Measurements from ENCODE around the gene CXCL1.
"Not testable (repeated sequence)": the region's sequence is repeated elsewhere in the genome, so short reads cannot be mapped to it uniquely, and the experiment has no call there.

CXCL1 gene

DNA sequence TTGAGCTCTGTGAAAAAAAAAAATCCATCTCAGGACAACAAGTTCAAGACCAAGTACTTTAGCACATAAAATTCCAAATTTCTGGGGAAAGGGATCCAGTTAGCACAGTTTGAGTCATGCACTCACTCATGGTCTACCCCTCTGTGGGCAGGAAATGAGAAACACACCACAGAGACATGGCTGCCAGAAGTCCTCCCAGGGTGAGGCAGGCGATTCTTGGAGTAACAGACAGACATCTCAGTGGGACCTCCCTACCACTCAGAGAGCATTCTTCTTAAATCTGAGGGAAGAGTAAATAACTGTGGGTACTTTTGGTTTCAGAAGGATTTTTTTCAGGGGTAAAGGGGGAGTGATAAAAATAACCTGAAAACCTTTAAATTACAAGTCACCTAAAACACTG, 14.1 kb downstream of the CXCL1 start:
- FAIRE-seq, result no peak

DNA sequence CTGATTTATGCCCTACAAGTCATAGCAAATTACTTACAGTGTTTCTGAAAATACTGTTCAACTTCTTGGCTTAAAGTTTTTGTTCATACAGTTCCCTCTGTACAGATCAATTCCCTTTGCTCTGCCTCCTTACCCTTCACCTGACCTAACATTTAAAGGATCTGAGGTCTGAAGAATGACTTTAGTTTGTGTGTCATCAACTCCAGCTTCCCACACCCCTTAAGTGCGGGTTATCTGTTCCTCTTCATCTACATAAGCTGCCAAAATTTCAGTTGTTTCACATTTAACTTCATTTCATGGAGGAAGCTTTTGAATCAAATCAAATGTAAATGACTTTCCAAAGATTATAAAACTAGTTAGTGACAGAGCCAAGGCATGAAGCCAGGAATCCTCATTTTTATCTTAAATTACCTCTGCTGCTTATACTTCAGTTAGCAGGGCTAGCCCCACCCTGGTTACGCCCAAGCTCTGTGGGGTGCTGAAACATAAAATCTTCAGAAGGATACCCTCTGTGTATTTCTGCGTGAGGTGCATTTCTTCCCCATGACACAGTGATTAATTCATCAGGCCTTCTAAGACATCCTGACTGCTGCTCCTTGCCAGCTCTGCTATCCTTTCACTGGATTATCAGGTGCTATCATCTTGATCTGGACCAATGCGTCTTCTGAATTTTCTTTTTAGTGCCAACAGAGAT, 16.5 kb downstream of the CXCL1 start:
- FAIRE-seq, result no peak

DNA sequence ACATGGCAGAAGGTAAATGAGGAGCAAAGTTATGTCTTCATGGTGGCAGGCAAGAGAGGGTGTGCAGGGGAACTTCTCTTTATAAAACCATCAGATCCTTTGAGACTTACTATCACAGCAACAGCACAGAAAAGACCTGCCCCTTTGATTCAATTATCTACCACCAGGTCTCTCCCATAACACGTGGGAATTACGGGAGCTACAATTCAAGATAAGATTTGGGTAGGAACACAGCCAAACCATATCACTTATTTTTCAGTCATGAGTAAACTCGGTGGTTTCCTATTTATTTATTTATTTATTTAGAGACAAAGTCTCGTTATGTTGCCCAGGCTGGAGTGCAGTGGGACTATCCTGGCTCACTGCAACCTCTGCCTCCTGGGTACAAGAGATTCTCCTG, 22.1 kb downstream of the CXCL1 start:
- FAIRE-seq, result no peak

DNA sequence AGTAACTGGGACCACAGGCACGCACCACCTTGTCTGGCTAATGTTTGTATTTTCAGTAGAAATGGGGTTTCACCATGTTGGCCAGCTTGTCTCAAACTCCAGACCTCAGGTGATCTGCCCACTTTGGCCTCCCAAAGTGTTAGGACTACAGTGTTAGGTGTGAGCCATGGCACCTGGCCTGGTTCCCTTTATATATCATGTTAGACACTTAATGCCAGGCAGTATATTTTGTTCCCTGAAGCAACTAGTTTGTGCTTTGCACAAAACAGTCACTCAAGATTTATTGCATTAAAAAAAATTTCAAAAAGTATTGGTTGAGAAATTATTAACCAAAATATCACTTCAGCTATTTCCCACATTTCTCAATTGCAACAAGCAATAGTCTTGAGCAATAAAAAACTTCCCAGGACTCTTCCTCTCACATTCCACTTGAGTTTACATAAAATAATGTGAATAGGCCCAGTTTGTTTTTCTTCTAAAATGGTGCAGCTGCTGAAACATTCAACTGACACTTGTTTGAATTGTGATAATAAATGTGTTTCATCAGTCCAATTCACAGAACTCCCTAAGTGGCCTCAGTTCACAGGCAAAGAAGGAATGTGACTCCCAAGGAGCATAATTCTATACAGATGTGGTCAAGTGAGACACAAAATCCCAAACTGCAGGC, 22.7 kb downstream of the CXCL1 start:
- FAIRE-seq, result no peak

DNA sequence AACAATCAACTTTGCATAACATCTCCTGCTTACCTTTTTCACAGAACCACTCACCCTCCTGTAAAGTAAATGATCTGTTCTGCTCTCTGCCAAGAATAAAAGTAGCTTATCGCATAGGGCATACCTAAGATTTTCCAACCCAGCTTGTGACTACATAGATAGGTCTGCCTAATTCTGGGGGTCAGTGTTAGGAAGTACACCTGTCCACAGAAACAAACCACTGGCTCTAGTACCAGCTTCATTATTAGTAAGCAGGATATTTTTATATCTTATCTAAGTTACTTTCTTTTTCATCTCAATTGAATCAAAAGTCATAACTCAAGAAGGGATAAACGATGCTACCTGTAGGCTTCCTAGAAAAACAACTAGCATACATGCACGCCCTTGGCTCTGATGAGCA, 23.8 kb downstream of the CXCL1 start:
- FAIRE-seq, result no peak

DNA sequence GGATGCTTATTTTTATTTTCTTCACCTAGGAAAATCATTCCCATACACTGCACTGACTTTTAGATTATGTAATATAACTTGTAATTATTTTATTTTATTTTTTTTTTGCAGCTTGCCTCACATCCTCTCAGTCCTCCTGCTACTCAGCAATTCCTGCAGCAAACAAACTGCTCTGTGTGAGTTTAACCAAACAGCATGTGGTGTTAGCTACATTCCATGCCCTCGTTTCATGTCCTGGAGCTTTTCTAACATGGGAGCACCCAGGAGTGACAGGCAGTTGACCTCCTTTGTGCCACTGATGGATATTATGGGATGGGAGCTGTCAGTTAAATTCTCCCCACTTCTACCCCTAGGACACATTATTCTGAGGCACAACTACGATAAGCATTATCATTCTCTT, 24.8 kb downstream of the CXCL1 start:
- FAIRE-seq, result no peak

DNA sequence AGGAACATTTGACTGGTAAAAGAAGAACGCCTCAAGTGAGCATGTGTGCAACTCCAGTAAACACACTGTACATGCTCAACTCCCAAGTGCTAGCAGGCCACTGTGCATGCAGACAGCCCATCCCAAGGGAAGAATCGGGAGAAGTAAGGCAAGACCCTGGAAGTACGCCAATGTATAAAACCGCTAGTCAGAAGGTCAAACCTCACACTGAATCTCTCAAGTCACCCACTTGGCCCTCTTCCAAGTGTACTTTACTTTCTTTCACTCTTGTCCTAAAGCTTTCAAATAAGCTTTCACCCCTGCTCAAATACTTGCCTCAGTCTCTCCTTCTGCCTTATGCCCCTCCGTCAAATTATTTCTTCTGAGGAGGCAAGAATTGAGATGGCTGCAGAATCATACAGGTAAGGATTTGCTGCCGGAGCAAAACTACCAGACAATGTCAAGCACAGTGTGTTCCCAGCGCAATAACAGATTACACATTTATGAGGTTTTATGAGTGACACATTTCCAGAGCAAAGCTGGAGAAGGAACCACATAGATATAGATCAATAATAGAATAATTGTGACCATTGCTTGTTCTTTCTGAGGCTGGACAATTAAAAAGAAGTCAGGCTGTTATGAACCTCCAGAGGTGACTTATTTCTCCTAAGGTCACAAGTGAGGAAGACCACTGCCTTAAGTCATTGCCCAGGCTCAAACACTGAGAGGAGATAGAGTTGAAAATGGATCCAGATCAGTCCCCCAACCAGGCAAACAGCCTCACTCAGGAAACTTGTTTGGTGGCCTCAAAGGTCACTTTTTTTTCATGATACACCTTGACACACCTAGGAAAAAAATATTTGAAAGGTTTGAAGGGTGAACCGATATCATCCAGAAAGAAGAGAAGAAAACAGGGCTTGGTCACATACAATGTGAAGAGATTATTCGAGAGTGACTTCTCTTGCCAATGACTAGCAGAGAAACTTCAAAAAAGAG, 26.3 kb downstream of the CXCL1 start:
- FAIRE-seq, result no peak

DNA sequence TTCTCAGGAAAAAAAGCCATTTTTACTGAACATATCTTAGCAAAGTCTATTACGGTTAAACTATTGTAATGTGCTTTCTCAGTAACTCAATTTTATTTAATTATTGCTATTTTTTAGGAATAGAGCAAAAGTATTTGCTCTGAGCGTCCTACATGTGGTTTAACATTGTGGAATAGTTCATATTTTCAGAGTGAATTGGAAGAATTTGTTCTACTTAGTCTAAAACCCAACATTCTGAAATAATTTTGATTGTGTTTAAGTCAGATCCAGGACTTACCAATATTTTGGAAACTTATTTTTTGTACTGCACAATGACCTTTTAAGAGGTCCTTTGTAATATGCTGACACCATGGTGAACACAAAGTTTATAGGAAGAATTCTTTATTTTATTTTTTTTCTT, 27.2 kb downstream of the CXCL1 start:
- no peak for FAIRE-seq

DNA sequence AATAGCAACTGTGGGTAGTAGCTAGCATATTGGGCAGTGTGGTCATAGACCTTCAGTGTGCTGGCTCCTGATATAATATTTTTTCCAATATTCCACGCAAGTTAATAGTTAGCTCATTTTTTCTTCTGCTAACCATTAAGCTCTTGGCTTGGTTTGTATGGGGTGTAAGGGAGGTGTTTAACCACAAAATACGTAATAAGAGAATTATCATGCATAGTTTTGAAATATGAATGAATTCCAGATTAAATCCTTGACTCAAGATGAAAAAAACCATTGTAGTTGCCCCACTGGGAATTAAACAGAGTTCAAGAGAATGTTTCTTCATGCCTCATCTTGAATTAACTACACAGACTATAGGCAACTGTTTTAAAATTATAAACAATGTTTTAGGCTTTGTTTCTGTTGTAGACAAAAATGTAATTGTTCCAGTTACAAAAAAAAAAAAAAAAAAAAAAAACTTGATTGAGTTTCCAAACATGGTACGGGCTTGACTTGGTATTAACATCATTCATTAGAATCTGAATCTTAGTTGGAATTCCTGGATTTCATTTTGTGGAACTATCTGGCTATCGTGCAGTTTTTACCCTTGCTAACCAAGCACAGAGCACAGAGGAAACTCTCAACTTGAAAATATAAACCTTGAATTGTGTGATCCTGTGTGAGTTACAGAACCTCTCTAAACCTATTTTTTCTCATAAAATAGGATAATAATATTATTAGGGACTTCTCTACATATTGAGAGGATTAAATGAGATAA, 28.4 kb downstream of the CXCL1 start:
- no peak for FAIRE-seq

DNA sequence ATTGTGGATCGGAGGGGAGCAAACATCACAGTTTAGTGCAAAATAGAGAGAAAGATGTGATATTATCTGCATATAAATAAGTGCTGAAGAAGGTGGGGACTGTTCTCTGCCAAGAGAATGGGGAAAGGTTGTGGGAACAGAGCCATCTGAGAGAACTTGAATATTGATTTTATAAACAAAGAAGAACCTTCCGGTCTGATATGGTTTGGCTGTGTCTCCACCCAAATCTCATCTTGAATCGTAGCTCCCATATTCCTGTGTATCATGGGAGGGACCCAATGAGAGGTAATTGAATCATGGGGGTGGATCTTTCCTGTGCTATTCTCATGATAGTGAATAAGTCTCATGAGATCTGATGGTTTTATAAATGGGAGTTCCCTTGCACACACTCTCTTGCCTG, 30.1 kb downstream of the CXCL1 start:
- not testable (repeated sequence) for FAIRE-seq

DNA sequence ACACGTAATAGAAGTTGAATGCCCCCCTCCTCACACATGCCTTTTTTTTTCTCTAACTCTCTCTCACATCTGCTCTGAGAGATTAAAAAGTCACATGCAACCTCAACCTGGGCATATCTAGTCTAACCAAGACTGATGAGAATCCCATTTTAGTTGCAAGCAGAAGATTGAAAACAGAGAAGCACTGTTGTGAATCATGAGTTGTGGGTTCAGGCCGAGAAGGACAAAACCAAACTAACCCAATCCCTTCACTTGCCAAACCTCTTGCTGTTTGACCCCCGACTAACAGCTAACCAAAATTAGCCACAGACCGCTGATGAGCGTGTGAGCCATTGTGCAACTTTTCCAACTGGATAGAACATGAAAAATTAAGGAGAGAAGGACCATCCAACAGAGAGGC, 31.8 kb downstream of the CXCL1 start:
- FAIRE-seq, result no peak

DNA sequence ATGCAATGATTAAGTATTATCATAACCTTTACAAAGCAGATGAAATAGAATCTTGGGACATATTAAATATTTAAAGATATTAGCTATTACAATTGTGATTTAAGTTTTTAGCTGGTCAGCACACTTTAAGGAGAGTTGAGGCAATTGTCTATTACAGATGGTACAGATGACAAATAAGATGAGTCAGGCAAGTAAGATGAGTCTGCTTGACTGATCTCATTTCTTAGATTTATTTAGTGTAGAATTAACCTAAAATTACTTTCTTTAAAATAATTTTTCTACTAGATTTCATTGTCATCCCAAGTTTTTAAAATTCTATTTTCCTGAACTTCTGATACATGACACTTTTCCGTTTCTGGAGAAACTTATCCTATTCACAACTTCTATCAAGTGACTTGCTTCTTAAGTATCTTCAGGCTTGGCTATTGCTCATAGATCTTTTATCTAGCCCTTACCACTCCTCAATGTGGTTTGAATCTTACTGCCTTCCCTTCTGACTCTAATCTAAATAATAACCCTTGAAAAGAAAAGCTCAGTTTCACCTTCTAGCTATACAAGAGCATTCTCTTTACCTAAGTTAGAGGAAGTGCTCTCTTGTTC, 32.9 kb downstream of the CXCL1 start:
- no peak for FAIRE-seq

DNA sequence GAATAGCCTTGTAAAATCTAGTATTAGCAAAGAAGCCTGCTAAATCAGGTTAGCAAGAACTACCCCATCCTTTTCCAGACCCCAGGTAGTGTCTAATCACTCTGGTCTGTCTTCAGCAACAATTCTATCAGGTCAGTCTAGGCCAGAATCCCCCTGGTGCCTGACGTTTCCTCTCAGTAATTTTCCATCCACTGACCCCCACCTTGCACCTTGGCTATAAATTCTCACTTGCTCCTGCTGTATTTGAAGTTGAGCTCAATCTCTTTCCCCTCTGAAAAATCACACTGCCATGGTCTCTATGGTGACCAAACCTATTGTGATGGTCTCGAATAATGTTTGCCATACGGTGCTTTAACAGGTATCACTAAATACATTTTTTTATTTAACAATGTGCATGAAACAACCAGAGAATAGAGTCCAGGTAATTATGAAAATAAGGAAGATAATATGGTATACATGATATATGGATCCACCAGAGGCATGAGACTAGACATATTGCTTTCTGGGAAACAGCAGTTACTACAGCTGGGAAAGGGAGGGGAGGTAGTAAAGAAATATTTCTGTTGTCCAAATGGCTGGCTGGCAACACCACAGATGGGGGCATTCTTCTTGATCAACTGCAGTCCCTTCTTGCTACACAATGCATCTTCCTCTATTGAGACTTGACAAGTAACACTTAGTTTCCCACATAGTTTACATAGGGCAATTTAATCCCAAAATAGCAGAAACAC, 33.8 kb downstream of the CXCL1 start:
- no peak for FAIRE-seq

DNA sequence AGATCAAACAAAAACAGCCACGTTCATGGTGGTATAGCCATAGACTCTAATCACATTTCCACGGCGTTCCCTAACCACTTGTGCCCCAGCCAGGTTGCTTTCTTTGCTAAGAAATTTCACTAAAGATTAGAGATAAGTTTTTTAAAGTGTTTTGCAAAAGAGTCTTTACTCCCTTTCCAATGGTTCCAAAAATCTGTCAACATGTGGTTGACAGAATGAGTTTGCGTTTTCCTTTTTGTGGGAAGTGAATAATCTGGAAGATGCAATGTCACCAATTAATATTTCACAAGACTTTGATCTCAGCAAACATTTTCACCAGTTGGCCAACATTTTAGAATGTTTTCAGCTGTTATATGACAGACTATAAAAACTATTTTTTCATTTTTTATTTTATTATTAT, 35.3 kb downstream of the CXCL1 start:
- FAIRE-seq, result no peak

DNA sequence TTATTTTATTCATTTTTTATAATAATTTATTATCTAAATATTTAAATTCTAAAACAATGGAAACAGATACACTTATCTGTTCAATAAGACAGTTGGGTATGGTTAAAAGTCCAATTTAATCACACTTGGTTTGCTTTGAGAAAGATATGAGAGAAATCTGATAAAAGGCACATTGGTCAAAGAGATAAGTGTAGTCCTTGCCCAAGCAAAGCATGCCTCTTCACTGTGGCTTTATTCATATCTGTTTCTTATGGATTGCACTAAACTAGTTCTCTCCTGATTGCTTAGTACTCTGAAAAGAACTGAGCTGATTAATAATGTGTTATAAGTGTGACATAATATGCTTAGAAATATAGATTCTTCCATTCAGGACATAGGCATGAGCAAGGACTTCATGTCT, 39.8 kb downstream of the CXCL1 start:
- no peak for FAIRE-seq

DNA sequence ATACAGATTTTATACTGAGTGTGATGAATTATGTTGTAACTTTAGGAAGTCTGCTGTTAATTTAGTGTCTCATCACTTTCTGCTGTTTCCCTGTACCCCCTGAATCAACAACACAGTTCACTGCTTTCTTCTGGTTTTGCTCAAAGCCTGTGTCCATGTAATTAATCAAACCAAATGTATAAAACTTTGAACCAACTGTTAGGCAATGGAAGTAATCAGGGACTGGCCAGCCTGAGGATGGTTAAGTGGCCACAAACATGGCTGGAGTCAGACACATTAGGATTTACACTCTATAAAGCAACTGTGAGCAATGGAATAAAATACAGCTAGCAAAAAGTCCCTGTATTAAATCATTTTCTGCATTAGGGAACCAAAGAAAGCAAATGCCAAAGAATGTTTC, 42.6 kb downstream of the CXCL1 start:
- FAIRE-seq, result no peak

DNA sequence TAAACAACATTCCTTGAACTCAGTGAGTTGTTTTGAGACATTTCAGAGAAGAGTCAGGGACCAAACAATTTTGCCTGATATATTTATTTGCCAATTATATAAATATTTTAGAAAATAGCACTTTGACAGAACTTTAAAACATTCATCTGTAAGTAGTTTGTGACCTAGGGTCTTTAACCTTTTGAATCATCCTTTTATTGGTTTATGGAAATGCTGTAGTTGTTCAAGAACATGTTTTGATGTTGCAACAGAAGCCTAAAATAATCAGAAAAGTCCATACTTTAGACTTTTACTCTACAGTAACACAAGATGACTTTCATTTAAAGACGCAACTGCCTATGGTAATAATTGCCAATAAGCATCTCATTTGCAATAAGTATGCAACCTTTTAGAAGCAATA, 43.0 kb downstream of the CXCL1 start:
- no peak for FAIRE-seq

DNA sequence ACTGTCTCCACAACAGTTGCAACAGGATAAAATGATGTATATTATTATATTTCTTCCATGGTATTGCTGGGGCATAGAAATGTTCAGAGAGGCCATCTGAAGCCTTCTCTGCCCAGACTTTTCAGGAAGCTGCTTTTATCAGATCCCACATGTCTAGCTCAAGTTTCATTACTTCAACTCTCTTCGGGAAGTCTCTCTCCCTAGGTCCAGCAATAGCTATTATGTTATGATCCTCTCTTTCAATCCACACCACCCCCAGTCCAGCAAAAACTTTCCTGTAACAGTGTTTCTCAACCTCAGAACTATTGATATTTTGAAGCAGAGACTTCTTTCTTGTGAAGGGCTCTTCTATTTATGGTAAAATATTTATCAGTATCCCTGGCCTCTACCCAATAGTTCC, 44.9 kb downstream of the CXCL1 start:
- FAIRE-seq, result no peak

DNA sequence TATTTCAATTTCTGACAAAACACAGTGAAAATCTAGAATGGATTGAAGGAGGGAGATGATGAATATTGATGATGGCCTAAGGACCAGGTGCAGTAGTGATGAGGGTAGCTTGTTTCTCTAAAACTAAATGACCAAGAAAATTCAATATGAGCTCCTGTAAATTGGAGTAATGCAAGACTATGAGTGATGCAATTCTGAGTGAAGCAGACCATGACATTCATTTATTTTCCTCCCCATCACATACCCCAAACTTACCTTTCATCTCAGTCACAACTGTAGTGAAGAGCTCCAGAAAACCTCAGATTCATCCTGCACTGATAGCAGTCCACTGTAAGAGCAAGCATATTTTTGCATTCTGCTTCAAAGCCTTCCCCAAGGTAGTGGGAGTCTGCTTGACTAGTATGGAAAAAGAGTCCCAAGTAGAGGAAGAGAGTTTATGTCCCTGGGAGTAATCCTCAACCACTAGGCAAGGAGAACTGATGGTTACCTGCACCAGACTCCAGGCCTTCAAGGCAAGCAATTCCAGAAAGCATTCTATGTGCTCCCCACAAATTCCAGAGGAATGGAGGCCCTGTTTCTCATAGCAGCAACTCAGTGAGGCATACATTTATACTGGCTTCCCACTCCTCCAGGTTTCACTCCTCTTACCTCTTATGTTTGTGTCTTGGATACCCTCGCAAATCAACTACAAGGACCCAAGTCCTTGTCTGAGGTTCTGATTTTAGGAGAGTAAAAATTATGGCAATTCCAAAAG, 47.2 kb downstream of the CXCL1 start:
- no peak for FAIRE-seq

DNA sequence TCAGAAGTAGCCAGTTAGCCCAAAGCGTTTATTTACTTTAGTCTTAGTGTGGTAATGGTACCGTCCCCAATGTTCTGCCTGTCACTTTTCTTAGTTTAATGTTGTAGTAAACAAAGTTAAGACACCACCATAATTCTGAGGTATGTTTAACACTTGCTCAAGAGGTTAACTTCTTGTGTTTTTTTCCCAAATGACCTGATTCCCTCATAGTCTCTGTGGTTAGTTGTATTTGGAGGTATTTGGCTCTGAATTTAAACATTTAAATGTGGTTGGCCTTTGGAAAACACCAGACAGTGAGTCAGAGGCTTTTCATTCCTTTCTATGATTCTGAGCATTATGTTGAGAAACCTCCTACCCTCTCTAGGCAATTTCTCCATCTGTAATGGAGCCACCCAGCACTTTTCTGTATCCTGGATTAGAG, 47.9 kb downstream of the CXCL1 start:
- no peak for FAIRE-seq

DNA sequence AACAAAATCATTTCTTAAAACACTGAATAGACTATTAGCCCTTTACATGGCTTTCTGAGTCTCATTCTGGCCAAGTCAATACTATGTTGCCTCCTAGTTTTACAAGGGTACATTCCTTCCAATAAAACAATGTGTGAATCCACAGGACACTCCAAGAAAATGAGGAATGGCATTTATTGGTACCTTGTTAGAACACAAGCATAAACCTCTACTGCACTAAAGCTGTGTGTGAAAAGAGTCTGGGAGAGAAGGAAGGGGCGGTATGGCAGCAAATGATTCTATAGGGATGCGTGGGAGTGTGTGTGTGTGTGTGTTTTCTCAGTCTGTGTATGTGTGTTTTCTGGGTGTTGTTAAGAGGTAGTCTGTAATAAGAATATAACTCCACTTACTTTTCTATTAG, 48.9 kb downstream of the CXCL1 start:
- FAIRE-seq, result no peak

Measured in A204.1 (cell line).